ENCODE results near the gene POLR2B. TPM values are rescaled to one million over a fixed set of nuclear protein-coding genes. Genes with fewer than 3 reads are reported as not detected.
"Not testable (repeated sequence)": the region's sequence is repeated elsewhere in the genome, so short reads cannot be mapped to it uniquely, and the experiment has no call there.

The POLR2B gene
- total RNA-seq, 1 donor from 2014 or later, result 132 TPM

- DNase-seq (ENCODE audit: low read depth), result peak; percentile 80
These were observed 74.8 kb downstream of the POLR2B start for GRCh38 chr4:57053508-57053907.

DNA sequence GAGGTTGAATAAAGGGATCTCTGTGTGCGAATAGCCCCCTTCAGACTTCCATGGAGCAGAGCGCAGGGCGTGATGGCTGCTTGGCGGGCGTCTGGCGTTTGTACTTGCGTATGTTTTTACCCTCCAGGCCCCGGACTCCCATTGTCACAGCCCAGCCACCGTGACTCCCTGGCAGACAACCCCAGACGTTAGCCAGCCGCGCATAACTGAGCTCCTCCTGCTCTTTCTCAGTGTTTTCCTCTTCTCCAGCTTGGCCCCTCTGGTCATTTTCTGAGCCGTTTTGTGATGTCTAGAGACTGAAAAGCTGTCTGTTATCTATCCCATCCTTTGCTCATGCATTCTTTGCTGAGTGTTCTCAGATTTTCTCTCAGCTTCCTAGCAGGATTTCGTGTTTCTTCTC is 77.2 kb downstream of the POLR2B start:
- DNase-seq (ENCODE audit: low read depth), result no peak

DNA sequence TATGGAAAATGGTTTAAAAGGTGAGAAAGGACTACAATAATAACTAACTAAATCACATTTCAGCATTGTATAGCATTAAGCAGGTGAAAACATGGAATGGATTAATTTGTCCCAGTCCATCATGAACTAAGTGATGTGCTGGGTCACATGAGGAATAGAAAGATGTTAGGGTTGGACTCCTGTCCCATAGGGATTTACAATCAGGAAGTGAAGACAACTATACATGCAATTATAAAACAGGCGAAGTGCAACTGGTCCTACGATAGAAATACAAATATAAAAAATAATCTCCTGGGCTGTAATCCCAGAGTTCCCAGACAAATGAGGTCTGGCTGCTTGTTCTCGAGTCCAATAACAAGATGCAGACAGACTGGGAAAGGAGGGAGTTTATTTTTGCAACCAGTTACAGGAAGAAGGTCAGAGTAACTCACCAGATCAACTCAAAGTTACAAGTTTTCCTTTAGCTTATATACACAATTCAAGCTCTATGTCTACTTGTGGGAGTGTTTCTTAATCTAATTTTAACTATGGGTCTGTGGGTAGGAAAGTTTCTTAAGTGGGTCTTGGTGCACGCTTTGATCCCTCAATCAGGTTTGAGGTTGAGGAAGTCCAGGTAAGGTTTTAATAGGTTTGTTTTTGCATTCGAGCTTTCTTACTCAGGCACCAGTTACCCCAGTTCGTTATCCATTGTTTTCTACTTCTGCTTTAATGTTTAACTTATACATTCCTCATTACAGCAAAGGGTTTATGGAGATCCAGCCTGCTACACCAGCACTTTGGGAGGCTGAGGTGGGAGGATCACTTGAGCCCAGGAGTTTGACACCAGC is 81.4 kb downstream of the POLR2B start:
- peak; percentile 76 for DNase-seq (ENCODE audit: low read depth)

- DNase-seq (ENCODE audit: low read depth), result not testable (repeated sequence)
These were observed 82.0 kb downstream of the POLR2B start for GRCh38 chr4:57060717-57061067.

- peak; percentile 78 for DNase-seq (ENCODE audit: low read depth)
These were observed 82.7 kb downstream of the POLR2B start for GRCh38 chr4:57061395-57061794.

DNA sequence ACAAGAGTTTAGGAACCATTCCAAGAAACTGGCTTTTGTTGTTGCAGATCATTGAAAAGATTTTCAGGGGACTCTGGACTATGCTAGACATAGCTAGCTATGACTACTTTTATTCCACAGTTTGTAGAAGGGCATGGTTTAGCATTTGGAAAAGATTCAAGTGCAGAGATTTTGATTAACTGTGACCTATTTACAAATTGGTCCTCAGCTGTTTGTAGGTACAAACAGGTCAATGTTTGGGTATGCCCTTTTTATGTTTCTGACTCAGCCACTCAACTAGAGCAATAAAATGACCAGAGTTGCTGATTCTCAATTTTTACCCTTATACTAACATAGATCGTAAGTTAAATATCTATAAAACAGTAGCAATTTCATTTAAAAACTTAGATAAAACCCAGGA is 84.8 kb downstream of the POLR2B start:
- DNase-seq (ENCODE audit: low read depth), result peak; percentile 72

DNA sequence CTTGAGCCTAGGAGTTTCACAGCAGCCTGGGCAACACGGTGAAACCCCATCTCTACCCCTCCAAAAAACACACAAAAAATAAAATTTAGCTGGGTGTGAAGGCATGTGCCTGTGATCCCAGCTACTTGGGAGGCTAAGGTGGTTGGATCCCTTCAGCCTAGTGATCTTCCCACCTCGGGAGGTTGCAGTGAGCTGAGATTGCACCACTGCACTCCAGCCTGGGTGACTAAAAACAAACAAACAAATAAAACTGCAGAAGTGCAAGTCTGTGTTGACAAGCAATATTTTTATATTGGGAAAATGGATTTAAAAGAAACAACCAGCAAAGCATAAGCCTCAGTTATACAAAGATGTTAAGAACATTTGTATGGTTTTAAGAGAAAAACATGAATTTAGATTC is 85.4 kb downstream of the POLR2B start:
- no peak for DNase-seq (ENCODE audit: low read depth)

DNA sequence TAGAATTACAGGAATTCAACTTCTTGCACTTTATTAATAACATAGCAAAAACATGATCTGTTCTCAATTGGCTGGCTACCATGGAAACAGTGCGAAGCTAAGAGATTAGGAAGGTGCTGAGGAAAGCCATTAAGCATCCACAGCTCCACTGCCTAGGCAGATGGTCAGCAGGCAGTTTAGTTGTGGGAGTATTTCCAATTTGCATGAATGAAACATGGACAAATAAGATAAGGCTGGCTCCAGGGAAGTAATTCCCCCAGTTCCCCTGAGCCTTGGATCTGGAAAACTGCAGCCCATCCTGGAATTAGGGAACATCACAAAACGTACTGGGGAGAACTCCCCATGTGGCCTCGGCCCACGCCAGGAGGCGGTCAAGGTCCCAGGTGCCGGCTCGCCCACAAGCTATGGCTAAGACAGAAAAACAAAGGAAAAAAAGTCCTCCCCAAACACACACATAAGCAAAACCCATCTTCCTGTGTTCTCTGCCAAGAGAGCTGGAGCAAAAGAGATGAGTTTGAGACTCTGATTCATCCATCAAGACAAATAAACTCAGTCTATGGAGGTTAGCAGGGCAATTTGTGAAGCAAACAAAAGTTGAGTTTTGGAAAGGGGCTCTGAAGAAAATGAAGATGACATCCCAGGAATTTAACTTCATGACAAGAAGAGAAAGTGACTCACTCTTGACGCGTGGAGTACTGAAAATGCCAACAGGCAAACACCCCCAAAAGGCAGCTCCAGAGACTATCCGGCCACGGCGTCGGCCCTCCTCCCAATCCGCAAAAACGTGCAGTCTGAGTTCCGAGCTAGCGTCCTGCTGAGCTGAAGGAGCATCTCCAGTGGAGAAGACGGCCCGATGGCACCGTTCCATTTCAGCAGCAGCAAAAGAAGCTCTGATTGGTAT is 86.4 kb downstream of the POLR2B start:
- peak; percentile 76 for DNase-seq (ENCODE audit: low read depth)

DNA sequence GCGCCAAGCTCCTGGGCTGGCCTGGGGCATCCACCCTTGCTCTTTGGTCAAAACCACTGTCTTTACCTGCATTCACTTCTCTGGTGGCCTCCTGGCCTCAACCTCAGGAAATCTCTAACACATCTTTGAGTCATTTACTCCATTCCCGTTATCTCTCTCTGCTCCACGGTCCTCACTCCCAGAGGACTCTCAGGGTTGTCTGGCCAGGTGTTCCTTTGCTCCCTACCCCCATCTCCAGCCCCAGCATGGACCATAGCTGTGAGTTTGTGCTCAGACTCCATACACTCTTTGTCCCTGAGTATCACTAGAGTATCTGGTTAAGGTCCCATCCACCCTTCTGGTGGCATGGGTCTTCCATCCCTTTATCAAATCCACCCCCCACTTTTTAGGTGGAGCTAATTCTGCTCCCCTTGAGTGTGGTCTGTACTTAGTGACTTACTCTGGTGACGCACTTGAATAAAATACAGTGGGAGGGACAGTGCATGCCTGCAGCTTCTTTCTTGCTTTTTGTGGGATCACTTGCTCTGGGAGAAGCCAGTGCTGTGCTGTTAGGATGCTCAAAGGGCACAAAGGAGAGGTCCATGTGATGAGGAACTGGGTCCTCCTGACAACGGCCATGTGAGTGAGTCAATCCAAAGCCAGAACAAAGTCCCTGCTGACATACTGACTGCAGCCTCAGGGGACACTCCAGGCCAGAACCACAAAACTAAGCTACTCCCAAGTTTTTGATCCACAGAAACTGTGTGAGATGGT is 87.2 kb downstream of the POLR2B start:
- no peak for DNase-seq (ENCODE audit: low read depth)

- DNase-seq (ENCODE audit: low read depth), result no peak
These were observed 89.7 kb downstream of the POLR2B start for GRCh38 chr4:57068237-57068981.

DNA sequence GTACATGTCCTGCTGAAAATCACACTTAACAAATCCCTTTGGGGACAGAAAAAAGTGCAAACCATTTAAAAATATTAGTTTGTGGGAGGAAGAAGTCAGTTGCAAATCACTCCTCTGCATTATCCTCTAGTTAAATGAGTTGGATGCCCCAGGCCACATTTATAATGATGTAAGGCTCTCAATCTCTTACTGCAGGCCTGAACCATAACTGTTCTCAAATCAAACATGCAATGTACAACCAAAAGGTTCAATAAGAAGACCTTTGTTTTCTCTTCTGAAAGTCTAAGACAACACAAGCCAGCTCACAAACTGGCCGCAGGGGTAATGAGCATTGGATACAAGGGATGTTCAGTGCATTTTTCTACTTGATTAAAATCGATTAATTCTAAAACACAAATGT is 91.8 kb downstream of the POLR2B start:
- DNase-seq (ENCODE audit: low read depth), result no peak

DNA sequence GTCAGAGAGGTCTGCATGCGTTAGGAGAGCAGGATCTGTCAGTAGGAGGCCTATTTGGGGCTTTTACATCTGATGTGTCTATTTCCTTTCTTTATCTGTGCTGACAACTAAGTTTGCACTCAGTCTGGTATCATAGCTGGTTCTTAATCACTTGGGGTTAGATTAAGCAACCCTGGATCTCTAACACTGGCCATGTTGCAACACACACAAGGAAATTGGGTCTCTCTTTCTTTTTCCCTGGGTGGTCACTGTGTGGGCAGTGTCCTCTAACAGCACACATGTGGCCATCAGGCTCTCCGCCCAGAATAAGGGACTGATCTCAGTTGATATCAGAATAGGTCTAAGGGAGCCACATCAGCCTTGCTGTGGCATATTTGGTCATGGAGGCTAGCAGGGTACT is 92.6 kb downstream of the POLR2B start:
- peak; percentile 79 for DNase-seq (ENCODE audit: low read depth)

DNA sequence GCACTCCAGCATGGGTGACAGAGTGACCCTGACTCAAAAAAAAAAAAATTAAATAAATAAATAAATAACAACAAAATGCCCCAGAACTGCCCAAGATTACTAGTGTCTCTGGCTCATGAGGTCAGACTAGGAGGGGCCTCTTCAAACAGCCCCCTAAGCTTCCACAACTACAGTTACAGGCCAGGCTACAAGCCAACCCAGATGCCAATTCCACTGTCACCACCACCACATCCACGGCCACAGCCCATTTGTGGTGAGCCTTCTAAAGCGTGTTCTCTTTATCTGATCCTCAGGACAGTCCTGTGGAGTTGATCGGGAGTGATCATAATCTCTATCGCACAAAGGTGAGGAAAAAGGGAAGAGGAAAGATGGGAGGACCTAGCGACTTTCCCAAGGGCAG is 94.9 kb downstream of the POLR2B start:
- no peak for DNase-seq (ENCODE audit: low read depth)

- peak; percentile 82 for DNase-seq (ENCODE audit: low read depth)
These were observed 96.0 kb downstream of the POLR2B start for GRCh38 chr4:57074744-57075143.

DNA sequence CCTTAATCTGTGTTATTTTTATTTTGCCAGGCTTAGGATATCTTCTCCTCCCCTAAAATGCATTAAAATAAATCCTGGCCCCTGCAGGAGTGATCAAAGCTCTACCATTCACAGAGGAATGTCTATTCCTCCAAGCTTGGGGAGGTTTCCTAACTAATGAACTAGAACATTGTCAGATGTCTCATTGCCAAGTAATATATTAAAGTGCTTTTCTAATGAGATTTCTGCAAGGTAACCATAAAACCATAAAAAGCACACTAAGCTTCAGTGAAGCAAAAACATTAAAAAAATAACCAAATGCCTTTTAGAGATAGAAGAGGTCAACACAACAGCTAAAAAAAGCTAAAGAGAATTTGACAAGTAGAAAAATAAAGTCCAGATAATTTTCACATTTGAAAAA is 96.7 kb downstream of the POLR2B start:
- peak; percentile 65 for DNase-seq (ENCODE audit: low read depth)

- DNase-seq (ENCODE audit: low read depth), result no peak
These were observed 98.0 kb downstream of the POLR2B start for GRCh38 chr4:57076646-57077045.

DNA sequence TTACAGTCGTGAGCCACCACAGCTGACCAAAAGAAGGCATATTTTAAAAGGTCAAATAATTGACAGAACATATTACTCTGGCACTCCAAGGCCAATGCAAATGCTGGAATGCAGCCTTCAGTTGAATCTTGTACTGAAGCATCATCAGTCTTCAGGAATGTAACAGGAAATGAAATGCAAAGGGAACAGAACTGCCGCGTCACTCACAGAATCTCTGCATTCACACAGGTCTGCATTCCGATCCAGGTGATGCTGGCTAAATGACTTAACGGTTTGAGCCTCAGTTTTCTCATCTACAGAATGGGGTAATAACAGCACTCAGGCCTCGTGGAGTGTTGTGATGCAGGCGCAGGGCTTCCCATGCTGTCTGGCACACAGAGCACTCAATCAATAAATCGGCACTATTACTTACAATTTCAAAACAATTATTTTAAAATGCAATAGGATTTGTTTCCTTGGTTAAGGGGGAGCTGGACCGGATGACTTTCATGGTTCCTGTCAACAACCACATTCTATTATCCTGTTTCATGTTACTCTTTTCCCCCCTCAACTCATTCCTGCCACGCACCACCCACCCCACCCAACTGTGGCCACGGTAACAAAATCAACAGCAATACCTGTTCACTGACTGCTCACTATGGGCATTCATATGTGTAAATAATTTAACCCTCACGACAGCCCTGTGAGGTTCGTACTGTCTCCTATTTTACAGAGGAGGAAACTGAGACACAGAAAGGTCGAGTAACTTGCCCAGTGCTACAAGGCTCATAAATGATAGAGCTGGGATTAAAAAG is 99.1 kb downstream of the POLR2B start:
- DNase-seq (ENCODE audit: low read depth), result peak; percentile 93

GRCh38 chr4:57078685-57079521 is 100.2 kb downstream of the POLR2B start:
- DNase-seq (ENCODE audit: low read depth), result peak; percentile 99
